ENCODE data around the gene QSOX2.
"Not testable (repeated sequence)": the region's sequence is repeated elsewhere in the genome, so short reads cannot be mapped to it uniquely, and the experiment has no call there.

QSOX2 gene

DNA sequence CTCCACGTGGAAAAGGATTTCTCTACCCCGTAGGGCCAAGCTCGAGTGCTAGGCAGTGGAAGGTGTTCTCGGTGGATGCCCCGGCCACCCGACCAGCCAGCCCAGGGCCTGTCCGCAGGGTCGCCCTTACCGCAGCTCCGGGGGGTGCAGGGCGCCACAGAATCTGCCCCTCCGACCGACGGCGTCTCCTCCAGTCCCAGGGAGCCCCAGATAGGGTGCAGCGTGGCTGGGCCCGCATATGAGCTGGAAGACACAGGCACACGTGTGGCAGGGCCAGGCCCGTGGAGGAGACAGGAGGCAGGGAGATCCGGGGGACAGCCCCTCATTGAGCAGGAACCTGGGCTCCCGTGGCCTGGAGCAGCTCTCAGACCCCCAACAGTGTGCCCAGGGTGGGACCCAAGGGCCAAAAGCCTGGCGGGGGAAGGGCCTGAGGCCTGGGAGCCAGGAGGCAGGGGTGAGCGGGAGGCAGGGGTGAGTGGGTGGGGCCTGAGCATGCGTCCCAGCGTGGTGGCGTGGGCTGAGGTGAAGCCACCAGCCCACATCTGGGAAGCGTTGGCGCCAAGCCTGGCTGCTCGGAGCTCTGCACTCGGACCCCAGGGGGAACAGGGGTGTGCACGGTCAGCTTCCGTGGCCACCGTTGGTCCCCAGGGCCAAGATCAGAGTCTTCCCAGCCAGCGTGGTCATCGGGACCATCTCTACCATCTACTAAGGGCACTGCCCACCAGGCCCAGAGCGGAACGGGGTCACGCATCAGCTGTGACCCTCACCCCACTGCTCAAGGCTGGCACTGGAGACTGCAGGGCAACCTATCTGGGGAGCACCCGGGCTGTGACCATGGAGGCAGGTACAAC is 36.0 kb upstream of the QSOX2 start:
- DNase-seq: no peak

DNA sequence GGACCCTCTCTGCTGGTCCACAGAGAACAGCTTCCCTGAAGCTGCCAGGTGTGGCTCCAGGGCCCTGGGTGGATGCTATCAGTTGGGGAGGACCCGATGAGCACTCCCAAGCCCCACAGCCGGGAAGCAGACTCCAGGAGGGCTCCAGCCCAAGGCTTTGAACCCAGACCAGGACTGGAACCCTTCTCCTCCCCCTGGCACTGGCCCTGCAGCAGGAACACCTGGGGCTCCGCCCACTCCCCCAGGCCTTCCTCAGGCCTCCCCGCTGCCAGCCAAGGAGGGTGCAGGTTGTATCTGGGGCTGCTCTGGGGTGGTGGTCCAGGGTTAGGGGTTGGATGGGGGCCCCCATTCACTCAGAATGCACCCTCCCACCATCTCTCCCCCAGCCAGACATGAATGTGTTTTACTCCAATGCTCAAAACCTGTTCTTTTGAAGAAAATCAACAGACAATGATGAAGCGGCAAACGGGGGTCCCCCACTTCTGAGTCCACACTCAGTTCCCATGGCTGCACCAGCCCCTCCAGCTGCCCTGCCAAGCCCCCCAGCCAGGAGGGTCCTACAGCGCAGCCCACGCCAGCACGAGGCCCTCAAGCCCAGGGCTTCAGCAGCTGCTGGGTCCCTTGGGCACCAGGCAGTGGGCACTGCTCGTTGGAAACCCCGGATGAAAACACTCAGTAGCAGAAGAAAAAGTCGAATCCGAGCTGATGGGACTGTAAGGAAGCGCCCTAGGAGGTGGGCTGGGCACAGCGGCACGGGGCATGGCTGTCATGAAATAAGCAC is 35.1 kb upstream of the QSOX2 start:
- DNase-seq: no peak

GRCh38 chr9:136279471-136279870 is 33.9 kb upstream of the QSOX2 start:
- no peak for DNase-seq

- no peak for DNase-seq
Measured at GRCh38 chr9:136278894-136279293, 33.3 kb upstream of the QSOX2 start.

DNA sequence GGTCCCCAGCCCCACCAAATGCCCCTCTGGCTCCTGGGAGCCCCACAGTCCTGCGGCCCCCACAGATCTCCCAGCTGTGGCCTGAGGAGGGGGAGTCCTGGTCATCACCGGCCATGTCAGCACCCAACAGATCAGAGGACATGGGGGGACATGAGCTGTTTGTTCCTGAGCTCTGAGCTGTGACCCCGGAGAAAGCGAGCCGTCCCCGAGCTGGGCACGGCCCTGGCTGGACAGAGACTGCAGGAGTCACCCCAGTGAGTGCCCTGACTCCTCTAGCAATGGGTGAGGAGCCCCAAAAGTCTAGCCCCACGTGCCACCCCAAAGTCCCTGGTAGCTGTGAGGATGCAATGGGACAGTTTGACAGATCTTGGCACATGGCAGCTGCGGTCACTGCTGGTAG is 32.6 kb upstream of the QSOX2 start:
- DNase-seq: no peak

GRCh38 chr9:136277746-136278145 is 32.1 kb upstream of the QSOX2 start:
- no peak for DNase-seq

- DNase-seq: no peak
Measured at GRCh38 chr9:136276716-136277115, 31.1 kb upstream of the QSOX2 start.

DNA sequence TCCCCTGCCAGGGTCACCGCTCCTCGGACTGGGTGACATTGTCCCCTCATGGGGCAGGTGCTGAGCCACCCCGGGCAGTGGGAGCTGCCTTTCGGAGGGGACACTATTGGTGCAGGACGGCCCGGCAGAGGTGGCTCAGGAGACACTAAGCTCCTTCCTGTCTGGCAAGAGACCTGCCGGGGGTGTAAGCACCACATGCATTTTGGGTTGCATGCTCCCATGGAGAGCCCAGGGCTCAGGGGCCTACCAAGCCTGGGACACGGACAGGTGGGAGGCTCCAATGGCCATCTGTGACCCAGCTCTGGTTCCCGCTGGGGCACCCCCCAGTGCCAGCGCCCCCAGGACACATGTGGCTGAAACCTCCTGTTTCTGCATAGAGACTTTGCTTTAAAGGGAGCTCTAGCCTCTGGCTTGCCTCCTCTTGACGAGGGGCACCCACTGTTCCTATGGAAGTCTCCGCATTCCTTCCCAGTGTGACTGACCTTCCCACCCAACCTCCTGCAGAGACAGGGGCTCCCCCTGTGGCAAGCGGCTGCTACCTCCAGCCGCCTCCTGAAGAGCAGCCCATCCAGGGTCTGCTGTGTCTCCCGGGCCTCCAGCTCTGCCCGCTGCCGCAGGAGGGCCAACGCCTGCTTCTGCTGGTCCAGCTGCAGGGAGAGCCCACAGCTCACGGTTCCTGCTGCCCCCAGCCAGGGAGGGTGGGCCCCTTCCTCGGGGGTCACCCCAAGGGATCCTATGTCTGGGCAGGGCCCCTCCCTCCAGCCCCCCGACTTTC is 30.2 kb upstream of the QSOX2 start:
- DNase-seq: no peak

- DNase-seq: no peak
Measured at GRCh38 chr9:136274786-136275654, 29.4 kb upstream of the QSOX2 start.

DNA sequence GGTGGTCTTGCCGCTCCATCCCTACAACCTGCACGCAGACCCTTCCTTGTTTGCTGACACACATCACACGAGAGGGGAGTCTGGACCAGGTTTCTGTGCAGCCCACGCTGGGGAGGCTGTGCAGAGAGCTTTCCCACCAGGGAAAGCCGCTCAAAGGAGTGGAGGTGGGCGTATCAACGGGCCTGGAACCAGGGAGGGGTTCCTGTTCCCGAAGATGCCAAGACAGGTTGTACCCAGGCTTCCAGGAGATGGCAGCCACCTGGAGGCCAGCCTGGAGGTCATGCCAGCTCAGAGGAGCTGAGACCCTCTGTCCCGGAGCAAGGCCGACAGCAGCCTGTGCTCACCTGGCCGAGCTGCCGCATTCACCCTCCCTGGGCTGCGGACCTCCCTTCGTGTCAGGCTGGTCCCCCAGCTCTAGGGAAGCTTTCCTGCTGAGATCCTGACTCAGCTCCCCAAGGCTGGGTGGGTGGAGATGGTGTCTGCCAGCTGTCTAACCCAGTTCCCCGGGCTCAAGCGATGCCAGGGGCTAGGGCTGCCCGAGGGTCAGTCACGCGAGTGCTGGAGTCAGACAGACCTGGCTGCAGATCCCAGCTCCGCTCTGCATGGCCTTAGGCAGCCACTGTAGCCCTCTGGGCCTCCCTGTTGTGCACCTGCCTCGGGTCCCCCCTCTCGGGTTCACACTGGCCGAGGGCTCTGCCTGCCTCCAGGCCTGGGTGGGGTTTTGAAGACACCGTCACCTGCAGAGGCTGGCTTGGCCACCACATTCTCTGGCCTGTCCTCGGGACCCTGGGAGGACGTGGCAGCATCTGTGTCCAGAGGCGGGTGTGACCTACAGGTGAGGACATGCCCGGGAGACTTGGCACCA is 28.5 kb upstream of the QSOX2 start:
- no peak for DNase-seq

DNA sequence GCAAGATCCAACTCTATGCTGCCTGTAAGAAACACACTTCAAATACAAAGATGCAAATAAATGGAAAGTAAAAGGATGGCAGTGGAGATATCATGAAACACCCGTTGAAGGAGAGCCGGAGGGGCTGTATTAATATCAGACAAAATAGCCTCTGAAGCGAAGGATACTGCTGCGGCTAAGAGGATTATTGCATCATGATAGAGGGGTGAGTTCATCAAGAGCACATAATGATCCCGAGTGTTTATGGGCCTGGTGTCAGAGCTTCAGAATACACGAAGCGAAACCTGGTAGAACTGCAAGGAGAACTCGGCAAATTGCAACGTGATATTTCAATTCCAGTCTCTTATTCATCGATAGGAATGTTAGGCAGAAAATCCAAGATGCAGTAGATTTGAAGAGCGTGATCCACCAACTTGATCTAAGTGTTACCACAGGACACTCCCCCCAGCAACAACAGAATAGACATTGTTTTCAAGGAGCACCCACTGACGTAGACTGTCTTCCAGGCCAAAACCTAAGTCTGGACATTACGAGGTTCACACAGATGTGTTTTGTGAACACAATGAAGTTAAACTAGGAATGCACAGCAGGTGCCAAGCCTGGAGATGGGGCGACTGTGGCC is 27.7 kb upstream of the QSOX2 start:
- no peak for DNase-seq

- DNase-seq: no peak
Measured at GRCh38 chr9:136270173-136270705, 24.6 kb upstream of the QSOX2 start.

GRCh38 chr9:136268735-136269134 is 23.1 kb upstream of the QSOX2 start:
- no peak for DNase-seq

- DNase-seq: no peak
Measured at GRCh38 chr9:136268318-136268717, 22.7 kb upstream of the QSOX2 start.

GRCh38 chr9:136267261-136268111 is 21.9 kb upstream of the QSOX2 start:
- DNase-seq: no peak

DNA sequence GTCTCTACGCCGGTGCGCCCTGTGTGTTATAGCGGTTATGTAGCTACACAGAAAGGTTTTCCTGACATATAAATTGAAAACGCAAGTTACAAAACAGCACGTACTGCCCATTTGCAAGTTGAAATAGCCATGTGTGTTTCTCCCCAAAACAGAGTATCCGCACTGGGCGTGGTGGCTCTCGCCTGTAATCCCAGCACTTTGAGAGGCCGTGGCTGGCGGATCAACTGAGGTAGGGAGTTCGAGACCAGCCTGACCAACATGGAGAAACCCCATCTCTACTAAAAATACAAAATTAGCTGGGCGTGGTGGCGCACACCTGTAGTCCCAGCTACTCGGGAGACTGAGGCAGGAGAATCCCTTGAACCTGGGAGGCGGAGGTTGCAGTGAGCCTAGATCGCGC is 21.0 kb upstream of the QSOX2 start:
- DNase-seq: not testable (repeated sequence)

DNA sequence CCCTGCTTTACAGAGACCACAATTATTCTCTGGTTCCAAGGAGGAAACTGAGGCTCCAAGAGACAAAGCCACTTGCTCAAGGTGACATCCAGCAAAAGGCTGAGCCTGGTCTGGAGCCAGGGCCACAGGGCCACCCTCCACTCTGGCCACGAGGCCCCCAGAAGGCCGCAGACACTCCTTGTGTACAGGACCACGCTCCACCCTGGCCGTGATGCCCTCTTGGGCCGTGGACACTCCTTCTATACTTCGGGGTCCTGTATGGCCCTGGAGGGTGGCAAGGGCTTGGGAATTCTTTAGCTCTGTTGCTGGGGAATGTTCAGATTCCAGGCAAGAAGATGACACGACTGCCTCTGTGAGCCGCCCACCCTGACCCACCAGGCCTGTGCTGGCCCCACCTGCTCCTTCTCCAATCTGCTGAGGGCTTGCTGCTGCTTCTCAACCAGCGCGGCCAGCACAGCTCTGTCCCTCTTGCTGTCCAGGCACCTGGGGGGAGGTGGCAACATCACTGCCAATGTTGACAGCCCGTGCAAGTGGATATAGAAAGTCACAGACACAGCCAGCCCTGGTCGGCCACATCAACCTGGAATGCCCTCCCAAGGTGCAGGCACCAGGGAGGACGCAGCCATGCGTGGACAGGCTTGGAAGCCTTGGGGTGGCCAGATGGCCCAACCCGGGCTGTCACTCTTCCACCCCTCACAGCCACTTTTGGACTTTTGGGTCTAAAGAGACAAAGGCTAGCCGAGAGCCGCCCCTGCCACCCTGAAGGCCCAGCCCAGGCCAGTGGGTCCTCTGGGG is 20.1 kb upstream of the QSOX2 start:
- DNase-seq: no peak
